ENCODE measurements around the gene CCDC152.

The CCDC152 gene

DNA sequence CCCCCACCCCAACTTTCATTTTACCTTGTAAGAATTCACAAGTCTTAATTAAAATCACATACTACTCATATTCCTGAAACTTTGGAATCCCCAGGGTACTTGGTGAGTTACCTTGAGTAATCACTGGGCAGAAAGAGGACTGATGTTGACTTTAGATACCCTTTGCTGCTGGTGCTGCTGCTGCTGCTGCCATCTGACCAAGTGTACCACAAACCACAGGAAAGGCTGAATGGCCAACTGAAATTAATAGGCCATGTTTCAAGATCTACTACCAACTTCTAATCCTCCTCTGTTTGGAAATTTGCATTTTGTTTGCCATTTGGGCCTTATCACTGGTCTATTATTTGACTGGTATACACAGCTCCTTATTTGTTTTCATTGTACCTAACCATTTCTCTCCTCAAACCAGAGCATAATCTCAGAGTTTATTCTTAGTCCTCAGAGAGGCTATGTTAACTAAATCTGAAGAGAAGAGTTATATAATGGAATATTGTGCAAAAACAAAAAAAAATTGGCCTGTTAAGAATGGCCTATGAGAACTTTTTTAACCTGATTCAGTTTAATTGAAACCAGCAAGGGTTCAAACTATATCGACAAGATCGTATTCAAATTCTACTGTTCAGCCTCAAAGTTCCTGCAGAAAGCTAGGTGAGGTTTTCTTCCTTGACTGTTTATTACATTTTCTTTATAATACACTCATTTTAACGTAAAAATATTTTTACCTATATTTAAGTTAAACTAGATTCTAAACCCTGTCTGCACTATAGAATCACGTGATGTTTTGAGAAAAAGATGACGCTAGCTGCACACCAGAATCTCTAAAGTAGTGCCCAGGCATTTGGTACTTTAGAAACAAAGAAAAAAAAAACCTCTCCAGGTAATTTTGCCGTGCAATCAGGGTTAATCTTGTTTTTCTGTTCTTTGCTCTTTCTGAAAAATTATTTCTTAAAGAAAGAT lies 41.9 kb downstream of the CCDC152 start:
- TF ChIP-seq, protein P1, sequence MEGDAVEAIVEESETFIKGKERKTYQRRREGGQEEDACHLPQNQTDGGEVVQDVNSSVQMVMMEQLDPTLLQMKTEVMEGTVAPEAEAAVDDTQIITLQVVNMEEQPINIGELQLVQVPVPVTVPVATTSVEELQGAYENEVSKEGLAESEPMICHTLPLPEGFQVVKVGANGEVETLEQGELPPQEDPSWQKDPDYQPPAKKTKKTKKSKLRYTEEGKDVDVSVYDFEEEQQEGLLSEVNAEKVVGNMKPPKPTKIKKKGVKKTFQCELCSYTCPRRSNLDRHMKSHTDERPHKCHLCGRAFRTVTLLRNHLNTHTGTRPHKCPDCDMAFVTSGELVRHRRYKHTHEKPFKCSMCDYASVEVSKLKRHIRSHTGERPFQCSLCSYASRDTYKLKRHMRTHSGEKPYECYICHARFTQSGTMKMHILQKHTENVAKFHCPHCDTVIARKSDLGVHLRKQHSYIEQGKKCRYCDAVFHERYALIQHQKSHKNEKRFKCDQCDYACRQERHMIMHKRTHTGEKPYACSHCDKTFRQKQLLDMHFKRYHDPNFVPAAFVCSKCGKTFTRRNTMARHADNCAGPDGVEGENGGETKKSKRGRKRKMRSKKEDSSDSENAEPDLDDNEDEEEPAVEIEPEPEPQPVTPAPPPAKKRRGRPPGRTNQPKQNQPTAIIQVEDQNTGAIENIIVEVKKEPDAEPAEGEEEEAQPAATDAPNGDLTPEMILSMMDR (IDR thresholded peaks at IDR 0.05; ENCODE audit: insufficient read depth, low read length, poor library complexity, severe bottlenecking) = no peak
- no peak for DNase-seq (ENCODE audit: extremely low read depth, insufficient read length)
- Histone ChIP-seq H3K36me3 (ENCODE audit: control insufficient read depth, insufficient read depth, low read length) (no peaks in the 10 kb centered on the region; the same call in 1 of the 2 replicates), H3K27me3 (replicated peaks; ENCODE audit: control insufficient read depth, insufficient read depth, low read length) (no peaks in the 10 kb centered on the region), H3K4me3 (replicated peaks; ENCODE audit: low read depth, low read length) (no peak overlapping the region)

DNA sequence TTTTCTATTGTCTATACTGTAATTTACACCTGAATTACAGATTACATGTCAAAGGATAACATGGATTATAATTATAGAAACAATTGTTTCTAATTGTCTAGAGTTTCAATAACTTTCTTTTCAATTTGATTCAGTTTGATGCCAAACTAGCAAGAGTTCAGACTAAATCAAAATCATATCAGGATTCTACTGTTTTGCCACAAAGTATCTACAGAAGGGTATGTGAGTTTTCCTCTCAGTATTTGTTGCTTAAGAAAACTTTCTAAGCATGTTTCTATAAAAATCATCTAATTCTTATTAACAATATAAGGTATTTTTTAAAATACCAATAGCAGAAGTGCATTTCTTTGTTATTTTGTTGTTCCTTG lies 42.6 kb downstream of the CCDC152 start:
- DNase-seq (ENCODE audit: extremely low read depth, insufficient read length) = no peak
- Histone ChIP-seq H3K4me3 (replicated peaks; ENCODE audit: low read depth, low read length) (no peak overlapping the region), H3K27me3 (replicated peaks; ENCODE audit: control insufficient read depth, insufficient read depth, low read length) (no peaks in the 10 kb centered on the region), H3K36me3 (ENCODE audit: control insufficient read depth, insufficient read depth, low read length) (no peaks in the 10 kb centered on the region; the same call in 1 of the 2 replicates)
- TF ChIP-seq, protein P1 (IDR thresholded peaks at IDR 0.05; ENCODE audit: insufficient read depth, low read length, poor library complexity, severe bottlenecking) = no peak

DNA sequence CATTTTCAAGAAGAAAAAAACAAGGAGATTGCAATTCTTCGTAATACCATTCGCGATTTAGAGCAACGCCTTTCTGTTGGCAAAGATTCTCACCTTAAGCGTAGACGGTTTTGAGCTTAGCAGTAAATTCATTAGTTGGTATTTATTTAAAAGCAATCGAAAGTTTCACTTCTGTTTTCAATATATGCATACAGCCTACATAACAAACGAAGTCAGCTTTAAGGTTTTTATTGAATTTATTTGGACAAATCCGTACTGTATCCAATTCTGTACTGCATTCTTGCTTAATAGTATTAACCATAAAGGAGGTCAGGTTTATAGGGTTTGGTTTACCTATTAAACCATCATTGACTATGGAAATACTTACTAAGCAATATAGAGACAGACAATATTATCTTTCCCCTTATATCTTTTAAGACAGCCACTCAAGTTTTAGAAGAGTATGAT lies 43.1 kb downstream of the CCDC152 start:
- TF ChIP-seq, protein P1 (IDR thresholded peaks at IDR 0.05; ENCODE audit: insufficient read depth, low read length, poor library complexity, severe bottlenecking) = no peak
- Histone ChIP-seq H3K36me3 (ENCODE audit: control insufficient read depth, insufficient read depth, low read length) (no peaks in the 10 kb centered on the region; the same call in 1 of the 2 replicates), H3K4me3 (replicated peaks; ENCODE audit: low read depth, low read length) (no peak overlapping the region), H3K27me3 (replicated peaks; ENCODE audit: control insufficient read depth, insufficient read depth, low read length) (no peaks in the 10 kb centered on the region)
- no peak for DNase-seq (ENCODE audit: extremely low read depth, insufficient read length)

DNA sequence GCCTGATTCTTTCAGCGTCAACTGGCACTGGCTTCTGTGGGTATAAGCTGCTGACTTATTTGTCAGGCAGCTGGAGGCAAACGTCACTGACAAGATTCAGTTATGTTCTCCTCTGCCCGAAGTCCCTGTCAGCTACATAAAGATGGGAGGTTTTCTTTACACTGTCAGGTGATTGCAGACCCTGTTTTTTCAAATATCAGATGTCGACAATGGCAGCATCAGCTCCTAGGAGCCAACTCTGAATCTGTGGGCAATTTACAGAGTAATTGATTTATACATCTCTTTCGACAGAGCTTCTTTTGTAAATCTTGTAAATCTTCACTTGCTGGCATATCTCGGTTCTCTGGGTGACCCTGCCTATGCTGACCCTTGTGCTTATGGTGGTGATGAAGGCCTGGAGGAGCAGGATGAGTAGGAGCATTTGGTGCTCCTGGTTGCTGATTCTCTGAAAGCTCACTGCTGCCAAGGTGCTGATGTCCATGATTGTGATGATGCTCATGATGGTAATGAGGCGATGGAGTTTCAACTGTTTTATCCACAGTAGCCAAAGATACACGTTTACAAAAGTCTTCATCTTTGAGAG lies 44.2 kb downstream of the CCDC152 start:
- Histone ChIP-seq H3K27me3 (replicated peaks; ENCODE audit: control insufficient read depth, insufficient read depth, low read length) (no peaks in the 10 kb centered on the region), H3K36me3 (ENCODE audit: control insufficient read depth, insufficient read depth, low read length) (no peaks in the 10 kb centered on the region; the same call in 1 of the 2 replicates), H3K4me3 (replicated peaks; ENCODE audit: low read depth, low read length) (no peak overlapping the region)
- DNase-seq (ENCODE audit: extremely low read depth, insufficient read length) = no peak
- TF ChIP-seq, protein P1 (IDR thresholded peaks at IDR 0.05; ENCODE audit: insufficient read depth, low read length, poor library complexity, severe bottlenecking) = no peak

DNA sequence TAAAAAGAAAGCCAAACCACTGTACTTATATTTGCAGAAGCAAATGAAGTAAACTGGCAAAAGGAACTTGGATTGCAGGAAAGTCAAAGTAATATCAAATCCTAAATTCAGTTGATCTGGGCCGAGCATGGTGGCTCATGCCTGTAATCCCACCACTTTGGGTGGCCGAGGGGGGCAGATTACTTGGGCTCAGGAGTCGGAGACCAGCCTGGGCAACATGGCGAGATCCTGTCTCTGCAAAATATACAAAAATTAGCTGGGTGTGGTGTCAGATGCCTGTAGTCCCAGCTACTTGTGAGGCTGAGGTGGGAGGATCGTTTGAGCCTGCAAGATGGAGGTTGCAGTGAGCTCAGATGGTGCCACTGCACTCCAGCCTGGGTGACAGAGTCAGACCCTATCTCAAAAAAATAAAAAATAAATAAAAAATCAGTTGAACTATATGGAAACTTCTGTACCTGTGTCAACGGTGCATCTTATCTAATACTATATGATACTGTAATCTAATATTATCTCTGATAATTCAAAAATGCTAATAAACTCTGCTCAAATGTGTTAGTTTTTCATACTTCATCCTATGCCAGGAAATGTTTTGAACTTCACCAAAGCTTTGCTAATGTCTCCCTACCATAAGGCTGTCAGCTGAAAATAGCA lies 45.0 kb downstream of the CCDC152 start:
- no peaks in the 10 kb centered on the region; the same call in 1 of the 2 replicates for H3K36me3 ChIP-seq (ENCODE audit: control insufficient read depth, insufficient read depth, low read length)
- no peak for DNase-seq (ENCODE audit: extremely low read depth, insufficient read length)
- H3K4me3 ChIP-seq (replicated peaks; ENCODE audit: low read depth, low read length) = no peak overlapping the region
- TF ChIP-seq, protein P1 (IDR thresholded peaks at IDR 0.05; ENCODE audit: insufficient read depth, low read length, poor library complexity, severe bottlenecking) = no peak
- no peaks in the 10 kb centered on the region for H3K27me3 ChIP-seq (replicated peaks; ENCODE audit: control insufficient read depth, insufficient read depth, low read length)

Measured in GM06990 (cell line).